ENCODE measurements around the gene TMEM145. TPM values are rescaled to one million over a fixed set of nuclear protein-coding genes. Genes with fewer than 3 reads are reported as not detected.

Gene TMEM145
- total RNA-seq, 1 donor from 2014 or later, result 0.26 TPM

DNA sequence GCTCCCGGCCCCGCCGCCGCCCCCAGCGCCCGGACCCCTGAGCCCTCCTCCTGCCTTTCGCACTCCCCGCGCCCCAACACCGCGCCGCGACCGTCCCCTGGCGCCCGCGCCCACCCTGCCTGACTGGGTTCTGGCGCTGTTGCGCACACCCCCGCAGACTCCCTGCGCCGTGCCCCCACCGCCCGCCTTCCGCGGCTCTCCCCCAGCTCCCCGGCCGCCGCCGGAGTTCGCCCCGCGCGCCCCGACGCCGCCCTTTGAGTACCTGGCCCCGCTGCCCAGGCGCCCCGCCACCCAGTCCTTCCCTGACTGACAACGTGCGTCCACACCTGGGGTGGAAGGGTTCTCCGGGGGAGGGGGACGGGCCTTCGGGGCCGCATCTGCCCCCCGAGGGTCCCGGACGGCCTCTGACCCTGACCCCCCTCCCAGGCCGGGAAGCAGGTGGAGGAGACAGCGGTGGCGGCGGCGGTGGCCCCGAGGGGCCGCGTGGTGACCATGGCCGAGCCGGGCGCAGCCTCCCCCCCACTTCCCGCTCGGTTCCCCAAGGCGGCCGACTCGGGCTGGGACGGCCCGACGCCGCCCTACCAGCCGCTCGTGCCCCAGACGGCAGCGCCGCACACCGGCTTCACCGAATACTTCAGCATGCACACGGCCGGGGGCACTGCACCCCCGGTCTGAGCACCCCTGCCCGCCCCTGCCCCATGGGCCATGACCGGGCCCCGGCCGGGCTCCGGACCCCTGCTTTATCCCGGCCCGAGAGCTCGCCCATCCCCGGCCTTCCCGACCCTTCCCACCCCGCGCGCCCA lies 10.9 kb downstream of the TMEM145 start:
- H3K4me3 ChIP-seq (ENCODE audit: low read depth, low read length), result no peak overlapping the region
- no peak for FAIRE-seq

DNA sequence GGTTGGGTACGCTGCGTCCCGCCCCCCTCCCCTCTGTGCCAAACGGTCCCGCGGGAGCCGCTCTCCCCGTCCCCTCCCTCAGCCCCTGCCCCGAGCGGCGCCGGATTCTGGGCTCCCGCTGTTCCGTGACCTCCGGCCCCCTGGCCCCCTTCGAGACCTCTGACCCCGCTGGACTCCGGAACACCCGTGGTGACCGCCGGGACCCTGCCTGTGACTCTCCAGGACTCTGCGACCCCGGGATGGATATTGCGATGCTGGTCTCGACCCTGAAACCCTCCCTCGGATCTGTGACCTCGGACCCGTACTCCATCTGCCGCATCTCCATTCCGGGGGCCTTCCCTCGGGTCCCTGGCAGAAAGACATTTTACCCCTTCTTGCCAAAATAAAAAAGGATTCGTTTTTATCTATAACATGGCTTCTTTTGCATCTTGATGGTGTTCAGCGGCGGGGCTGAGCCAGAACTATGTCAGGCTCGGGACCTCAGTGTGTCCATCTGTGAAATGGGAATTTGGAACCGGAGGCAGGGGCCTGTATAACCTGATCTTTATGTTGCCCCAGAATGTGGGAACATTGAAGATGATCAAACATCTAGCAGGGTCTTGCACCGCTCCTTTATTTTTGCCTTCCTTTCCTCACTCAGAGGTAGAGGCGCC lies 11.7 kb downstream of the TMEM145 start:
- no peak for DNase-seq (ENCODE audit: low read depth)
- TF ChIP-seq, protein P1, sequence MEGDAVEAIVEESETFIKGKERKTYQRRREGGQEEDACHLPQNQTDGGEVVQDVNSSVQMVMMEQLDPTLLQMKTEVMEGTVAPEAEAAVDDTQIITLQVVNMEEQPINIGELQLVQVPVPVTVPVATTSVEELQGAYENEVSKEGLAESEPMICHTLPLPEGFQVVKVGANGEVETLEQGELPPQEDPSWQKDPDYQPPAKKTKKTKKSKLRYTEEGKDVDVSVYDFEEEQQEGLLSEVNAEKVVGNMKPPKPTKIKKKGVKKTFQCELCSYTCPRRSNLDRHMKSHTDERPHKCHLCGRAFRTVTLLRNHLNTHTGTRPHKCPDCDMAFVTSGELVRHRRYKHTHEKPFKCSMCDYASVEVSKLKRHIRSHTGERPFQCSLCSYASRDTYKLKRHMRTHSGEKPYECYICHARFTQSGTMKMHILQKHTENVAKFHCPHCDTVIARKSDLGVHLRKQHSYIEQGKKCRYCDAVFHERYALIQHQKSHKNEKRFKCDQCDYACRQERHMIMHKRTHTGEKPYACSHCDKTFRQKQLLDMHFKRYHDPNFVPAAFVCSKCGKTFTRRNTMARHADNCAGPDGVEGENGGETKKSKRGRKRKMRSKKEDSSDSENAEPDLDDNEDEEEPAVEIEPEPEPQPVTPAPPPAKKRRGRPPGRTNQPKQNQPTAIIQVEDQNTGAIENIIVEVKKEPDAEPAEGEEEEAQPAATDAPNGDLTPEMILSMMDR (IDR thresholded peaks at IDR 0.05; ENCODE audit: insufficient read depth, low read length, severe bottlenecking), result no peak
- no peak overlapping the region for H3K4me3 ChIP-seq (ENCODE audit: low read depth, low read length)
- no peak for FAIRE-seq
- no peaks in the 10 kb centered on the region for H3K36me3 ChIP-seq (ENCODE audit: control insufficient read depth, insufficient read depth, low read length)
- peaks cover 6% of the 10 kb centered on the region for H3K27me3 ChIP-seq (ENCODE audit: control insufficient read depth, insufficient read depth, low read length)

More for the DNA sequence above, 10.9 kb downstream of the TMEM145 start:
- DNase-seq (ENCODE audit: low read depth), result no peak
- H3K27me3 ChIP-seq (ENCODE audit: control insufficient read depth, insufficient read depth, low read length), result peaks cover 6% of the 10 kb centered on the region
- H3K36me3 ChIP-seq (ENCODE audit: control insufficient read depth, insufficient read depth, low read length), result no peaks in the 10 kb centered on the region
- TF ChIP-seq, protein P1 (IDR thresholded peaks at IDR 0.05; ENCODE audit: insufficient read depth, low read length, severe bottlenecking), result peak; percentile 42

DNA sequence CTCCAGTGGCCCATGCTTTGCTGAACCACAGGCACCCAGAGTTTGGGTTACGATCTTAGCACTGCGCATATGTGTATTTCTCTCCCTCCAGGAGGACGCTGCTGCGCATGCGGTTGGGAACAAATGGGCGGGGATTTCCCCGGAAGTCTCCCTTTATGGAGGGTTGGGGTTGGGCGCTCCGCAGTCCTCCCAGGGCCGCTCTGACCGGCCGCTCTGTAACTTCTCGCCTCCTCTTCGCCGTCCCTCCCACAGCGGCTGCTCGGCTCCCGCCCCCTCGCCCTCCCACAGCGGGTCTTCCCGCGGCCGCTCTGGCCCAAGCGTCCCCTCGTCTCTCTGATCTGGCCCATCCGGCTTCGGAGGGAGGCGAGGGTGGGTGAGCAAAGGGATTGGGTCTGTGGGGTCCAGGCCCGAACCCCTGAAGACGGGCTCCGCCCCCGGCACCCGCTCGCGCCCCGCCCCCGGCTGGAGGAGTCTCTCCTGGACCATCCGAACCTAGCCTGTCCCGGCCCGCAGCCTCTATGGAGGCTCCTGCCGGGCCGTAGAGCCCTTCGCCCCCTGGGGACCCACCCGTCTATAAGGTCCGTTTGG lies 12.3 kb downstream of the TMEM145 start, which contains the start of gene MEGF8:
Gene MEGF8, plus strand, starts transcription at position 328 of the 588 bp plus-strand sequence. CDS start 609 bp downstream, outside the sequence.
- FAIRE-seq (peak; percentile 98), DNase-seq (ENCODE audit: low read depth) (peak; percentile 98)
- TF ChIP-seq, protein P1 (IDR thresholded peaks at IDR 0.05; ENCODE audit: insufficient read depth, low read length, severe bottlenecking), result peak; percentile 89
- peak within 1 kb of the TSS; percentile 86 for H3K4me3 ChIP-seq (ENCODE audit: low read depth, low read length)
- peaks cover 6% of the 10 kb centered on the region for H3K27me3 ChIP-seq (ENCODE audit: control insufficient read depth, insufficient read depth, low read length)
- H3K36me3 ChIP-seq (ENCODE audit: control insufficient read depth, insufficient read depth, low read length), result no peaks in the 10 kb centered on the region

DNA sequence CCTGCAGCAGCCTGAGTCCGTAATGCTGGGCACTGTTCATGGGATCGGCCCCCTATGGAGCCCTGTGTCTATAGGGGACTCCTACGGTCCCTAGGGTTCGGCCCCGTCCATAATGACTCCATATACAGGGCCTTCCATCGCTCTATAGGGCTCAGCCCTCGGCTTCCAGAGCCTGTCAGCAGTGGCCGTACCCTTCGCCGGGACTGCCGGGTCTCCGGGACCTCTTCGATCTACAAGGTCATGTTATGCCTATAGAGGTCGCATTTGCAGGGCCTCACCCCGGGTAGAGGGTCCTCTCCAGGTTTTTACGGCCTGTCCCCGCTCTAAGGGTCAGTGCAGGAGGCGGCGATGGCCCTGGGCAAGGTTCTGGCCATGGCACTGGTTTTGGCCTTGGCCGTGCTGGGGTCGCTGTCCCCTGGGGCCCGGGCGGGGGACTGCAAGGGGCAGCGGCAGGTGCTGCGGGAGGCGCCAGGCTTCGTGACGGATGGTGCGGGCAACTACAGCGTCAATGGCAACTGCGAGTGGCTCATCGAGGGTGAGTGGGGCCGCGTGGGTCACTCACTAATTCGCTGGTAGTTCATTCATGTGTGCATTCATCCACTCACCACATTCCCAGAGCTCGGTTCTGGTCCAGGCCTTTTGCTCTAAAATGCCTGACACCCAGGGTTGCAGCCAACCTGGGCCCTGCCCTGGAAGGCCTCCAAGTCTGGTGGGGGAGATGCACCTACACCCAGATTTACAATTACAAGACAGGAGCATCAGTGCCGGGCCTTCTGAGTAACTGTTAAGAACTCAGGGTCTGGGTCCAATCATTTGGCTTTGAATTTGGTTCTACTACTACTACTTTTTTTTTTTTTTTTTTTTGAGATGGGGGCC lies 13.0 kb downstream of the TMEM145 start:
- Histone ChIP-seq H3K36me3 (ENCODE audit: control insufficient read depth, insufficient read depth, low read length) (no peaks in the 10 kb centered on the region), H3K4me3 (ENCODE audit: low read depth, low read length) (peak overlapping the region; percentile 86), H3K27me3 (ENCODE audit: control insufficient read depth, insufficient read depth, low read length) (peaks cover 6% of the 10 kb centered on the region)
- TF ChIP-seq, protein P1 (IDR thresholded peaks at IDR 0.05; ENCODE audit: insufficient read depth, low read length, severe bottlenecking), result peak; percentile 23
- DNase-seq (ENCODE audit: low read depth) (no peak), FAIRE-seq (no peak)

DNA sequence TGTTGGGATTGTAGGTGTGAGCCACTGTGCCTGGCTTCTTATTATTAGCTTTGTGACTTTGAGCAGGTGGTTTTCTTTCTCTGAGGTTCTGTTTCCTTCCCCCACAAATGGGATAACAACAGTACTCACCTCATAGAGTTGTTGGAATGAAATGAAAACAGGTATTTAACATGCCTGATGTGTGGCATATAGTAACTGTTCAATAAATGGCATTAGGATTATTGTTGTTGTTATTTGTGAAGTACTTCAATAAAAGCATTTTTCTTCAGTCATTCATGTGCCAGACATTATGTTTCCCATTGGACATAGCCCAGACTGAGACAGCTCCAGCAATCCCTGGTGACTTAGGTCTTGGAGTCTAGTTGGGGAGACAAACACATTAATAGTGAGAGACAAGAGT lies 13.9 kb downstream of the TMEM145 start:
- peaks cover 6% of the 10 kb centered on the region for H3K27me3 ChIP-seq (ENCODE audit: control insufficient read depth, insufficient read depth, low read length)
- TF ChIP-seq, protein P1 (IDR thresholded peaks at IDR 0.05; ENCODE audit: insufficient read depth, low read length, severe bottlenecking), result no peak
- H3K4me3 ChIP-seq (ENCODE audit: low read depth, low read length), result no peak overlapping the region
- DNase-seq (ENCODE audit: low read depth) (no peak), FAIRE-seq (no peak)
- H3K36me3 ChIP-seq (ENCODE audit: control insufficient read depth, insufficient read depth, low read length), result no peaks in the 10 kb centered on the region

Measured in bronchial epithelial cell (primary cell).